HG03066 (cell line): ENCODE measurements around the gene NECTIN4.
"Not testable (repeated sequence)": the region's sequence is repeated elsewhere in the genome, so short reads cannot be mapped to it uniquely, and the experiment has no call there.

Source experiments
- ATAC-seq: cut with Tn5 transposase; IDR thresholded peaks from one replicate; pipeline ENCODE4 v1.9.1; 2021; ENCODE audit warnings: low read depth; ENCODE audit not compliant: unreplicated experiment

NECTIN4 gene

GRCh38 chr1:161033751-161034150, 55.6 kb downstream of the NECTIN4 start:
- ATAC-seq, result no peak

DNA sequence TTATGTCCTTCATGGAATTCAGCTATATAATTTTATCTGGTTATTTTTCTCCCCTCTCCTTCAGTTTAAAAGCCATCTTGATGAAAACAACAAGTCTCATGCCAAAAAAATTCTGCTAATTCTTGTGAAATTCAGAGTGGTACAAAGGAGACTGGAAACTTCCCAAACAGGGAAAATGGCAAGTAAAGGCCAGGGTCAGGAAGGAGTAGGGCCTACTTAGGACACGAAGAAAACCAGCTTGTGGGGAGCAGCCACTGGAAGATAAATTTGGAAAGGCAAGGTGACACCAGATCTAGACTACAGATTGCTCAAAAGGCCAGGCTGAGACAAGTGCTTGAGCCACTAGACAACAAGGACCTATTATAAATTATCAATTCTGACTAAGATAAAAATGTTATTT, 56.9 kb downstream of the NECTIN4 start:
- ATAC-seq, result no peak

- no peak for ATAC-seq
Observed at GRCh38 chr1:161031874-161032273, 57.5 kb downstream of the NECTIN4 start.

- ATAC-seq, result not testable (repeated sequence)
Observed at GRCh38 chr1:161029466-161029865, 59.9 kb downstream of the NECTIN4 start.

GRCh38 chr1:161026954-161027353, 62.4 kb downstream of the NECTIN4 start:
- ATAC-seq, result not testable (repeated sequence)

GRCh38 chr1:161022432-161022831, 66.9 kb downstream of the NECTIN4 start:
- ATAC-seq, result not testable (repeated sequence)

GRCh38 chr1:161021970-161022353, 67.4 kb downstream of the NECTIN4 start:
- no peak for ATAC-seq

- ATAC-seq, result peak; percentile 86
Observed at GRCh38 chr1:161021165-161021969, 68.0 kb downstream of the NECTIN4 start.
